Measurements from ENCODE around the gene NEK7.

Gene NEK7

GRCh38 chr1:198201956-198202784 lies 45.4 kb downstream of the NEK7 start:
- no peak for DNase-seq (ENCODE audit: extremely low spot score)
- ChIA-PET POLR2A (no interaction called here), CTCF (no interaction called here)
- TF ChIP-seq HDGF (IDR thresholded peaks at IDR 0.05; ENCODE audit: borderline replicate concordance), result no peak
- no peak for TF ChIP-seq FOXM1 (IDR thresholded peaks at IDR 0.05; ENCODE audit: borderline replicate concordance)
- TF ChIP-seq PKNOX1 (IDR thresholded peaks at IDR 0.05), result peak; percentile 40; the same call in 1 of the 2 replicates
- no peak for TF ChIP-seq SP1 (IDR thresholded peaks at IDR 0.05)

GRCh38 chr1:198203434-198203833 lies 46.6 kb downstream of the NEK7 start:
- CTCF ChIA-PET, result interaction anchor here (0.7 kb wide), 2 partner anchors 140 to 519 kb away, joined by 3 read pairs; no protein-coding TSS in a partner anchor
- no peak for TF ChIP-seq HDGF (IDR thresholded peaks at IDR 0.05; ENCODE audit: borderline replicate concordance)
- TF ChIP-seq TARDBP (IDR thresholded peaks at IDR 0.05), result no peak
- TF ChIP-seq FOXA1 (IDR thresholded peaks at IDR 0.05), result no peak
- TF ChIP-seq BHLHE40 (IDR thresholded peaks at IDR 0.05; ENCODE audit: borderline replicate concordance), result no peak
- TF ChIP-seq L3MBTL2 (conservative IDR thresholded peaks at IDR 0.05), result no peak
- TF ChIP-seq ARNT (IDR thresholded peaks at IDR 0.05), result no peak
- TF ChIP-seq CTBP1 (IDR thresholded peaks at IDR 0.05; ENCODE audit: borderline replicate concordance), result no peak
- no peak for TF ChIP-seq PKNOX1 (IDR thresholded peaks at IDR 0.05)
- TF ChIP-seq SUZ12 (IDR thresholded peaks at IDR 0.05), result no peak
- TF ChIP-seq ZNF384 (IDR thresholded peaks at IDR 0.05), result no peak
- no peak for TF ChIP-seq SP1 (IDR thresholded peaks at IDR 0.05)
- no peak for TF ChIP-seq FOXM1 (IDR thresholded peaks at IDR 0.05; ENCODE audit: borderline replicate concordance)
- TF ChIP-seq NFRKB (IDR thresholded peaks at IDR 0.05), result no peak
- no peak for TF ChIP-seq ELF4 (IDR thresholded peaks at IDR 0.05)
- no peak for TF ChIP-seq LEF1 (IDR thresholded peaks at IDR 0.05; ENCODE audit: borderline replicate concordance)
- TF ChIP-seq FOXK2 (IDR thresholded peaks at IDR 0.05), result no peak
- DNase-seq (ENCODE audit: extremely low spot score), result no peak
- POLR2A ChIA-PET, result no interaction called here

- TF ChIP-seq SP1 (IDR thresholded peaks at IDR 0.05) (no peak), TARDBP (IDR thresholded peaks at IDR 0.05) (no peak), FOXM1 (IDR thresholded peaks at IDR 0.05; ENCODE audit: borderline replicate concordance) (no peak), ARNT (IDR thresholded peaks at IDR 0.05) (no peak), FOXK2 (IDR thresholded peaks at IDR 0.05) (no peak), NFRKB (IDR thresholded peaks at IDR 0.05) (no peak), ELF4 (IDR thresholded peaks at IDR 0.05) (no peak), BHLHE40 (IDR thresholded peaks at IDR 0.05; ENCODE audit: borderline replicate concordance) (no peak), ZNF384 (IDR thresholded peaks at IDR 0.05) (no peak), SUZ12 (IDR thresholded peaks at IDR 0.05) (no peak), L3MBTL2 (conservative IDR thresholded peaks at IDR 0.05) (no peak), FOXA1 (IDR thresholded peaks at IDR 0.05) (no peak), PKNOX1 (IDR thresholded peaks at IDR 0.05) (no peak), LEF1 (IDR thresholded peaks at IDR 0.05; ENCODE audit: borderline replicate concordance) (no peak), CTBP1 (IDR thresholded peaks at IDR 0.05; ENCODE audit: borderline replicate concordance) (no peak), HDGF (IDR thresholded peaks at IDR 0.05; ENCODE audit: borderline replicate concordance) (no peak)
- DNase-seq (ENCODE audit: extremely low spot score), result no peak
- CTCF ChIA-PET, result interaction anchor here (0.6 kb wide), 1 partner anchor 12 kb away, joined by 3 read pairs; no protein-coding TSS in a partner anchor
- POLR2A ChIA-PET, result no interaction called here
Observed at GRCh38 chr1:198205016-198205684, 48.4 kb downstream of the NEK7 start.

GRCh38 chr1:198206292-198206691 lies 49.5 kb downstream of the NEK7 start:
- TF ChIP-seq FOXM1 (IDR thresholded peaks at IDR 0.05; ENCODE audit: borderline replicate concordance) (no peak), TARDBP (IDR thresholded peaks at IDR 0.05) (no peak), SUZ12 (IDR thresholded peaks at IDR 0.05) (no peak), BHLHE40 (IDR thresholded peaks at IDR 0.05; ENCODE audit: borderline replicate concordance) (no peak)
- POLR2A ChIA-PET, result no interaction called here
- CTCF ChIA-PET, result no interaction called here
- no peak for DNase-seq (ENCODE audit: extremely low spot score)

GRCh38 chr1:198211696-198212095 lies 54.9 kb downstream of the NEK7 start:
- POLR2A ChIA-PET, result no interaction called here
- TF ChIP-seq TARDBP (IDR thresholded peaks at IDR 0.05) (no peak), SP1 (IDR thresholded peaks at IDR 0.05) (no peak), FOXA1 (IDR thresholded peaks at IDR 0.05) (no peak), PKNOX1 (IDR thresholded peaks at IDR 0.05) (no peak), ELF4 (IDR thresholded peaks at IDR 0.05) (no peak), LEF1 (IDR thresholded peaks at IDR 0.05; ENCODE audit: borderline replicate concordance) (no peak), L3MBTL2 (conservative IDR thresholded peaks at IDR 0.05) (no peak), FOXK2 (IDR thresholded peaks at IDR 0.05) (no peak), NFRKB (IDR thresholded peaks at IDR 0.05) (no peak)
- DNase-seq (ENCODE audit: extremely low spot score), result no peak
- CTCF ChIA-PET, result no interaction called here
